ENCODE results near the gene HERPUD1. TPM values are rescaled to one million over a fixed set of nuclear protein-coding genes. Genes with fewer than 3 reads are reported as not detected.
A peak's percentile ranks its signal among the peaks of the same experiment; 100 is the strongest.
"Not testable (repeated sequence)": the region's sequence is repeated elsewhere in the genome, so short reads cannot be mapped to it uniquely, and the experiment has no call there.

HERPUD1 gene
- total RNA-seq, 2 donors from 2014 or later = 156 to 184 TPM

- no peak for ATAC-seq
- DNase-seq = peak in 1 of 2 donors; percentile 15
- intact Hi-C loops (cut with DNase I, micrococcal nuclease) = no loop called here
Measured at GRCh38 chr16:56987692-56988091, 55.8 kb downstream of the HERPUD1 start.

GRCh38 chr16:56988161-56988947, 56.4 kb downstream of the HERPUD1 start:
- ATAC-seq = no peak
- intact Hi-C loops (cut with DNase I, micrococcal nuclease) = no loop called here
- peak in 1 of 2 donors; percentile 29 for DNase-seq

- ATAC-seq = peak; percentile 72
Measured at GRCh38 chr16:56988948-56989945, 57.3 kb downstream of the HERPUD1 start, which contains the start of gene NLRC5. Gene NLRC5, plus strand, starts transcription at chr16:56989557. Its CDS starts 31,156 bp downstream, at chr16:57020713.

GRCh38 chr16:56989988-56990387, 58.0 kb downstream of the HERPUD1 start:
- intact Hi-C loops (cut with DNase I, micrococcal nuclease) = no loop called here
- DNase-seq = peak in 1 of 2 donors; percentile 21
- ATAC-seq = no peak

More at GRCh38 chr16:56988948-56989945, 57.3 kb downstream of the HERPUD1 start, which contains the start of gene NLRC5:
- intact Hi-C loops (cut with DNase I, micrococcal nuclease) = no loop called here
- peak; percentile 93 to 95 for DNase-seq

- intact Hi-C loops (cut with DNase I, micrococcal nuclease) = no loop called here
- DNase-seq (peak in 1 of 2 donors; percentile 26), ATAC-seq (no peak)
Measured at GRCh38 chr16:56990407-56991286, 58.7 kb downstream of the HERPUD1 start.

GRCh38 chr16:56992431-56992830, 60.5 kb downstream of the HERPUD1 start:
- DNase-seq; intact Hi-C loops (cut with DNase I, micrococcal nuclease); ATAC-seq: not testable (repeated sequence)

GRCh38 chr16:56993204-56993603, 61.3 kb downstream of the HERPUD1 start:
- ATAC-seq = no peak
- DNase-seq = no peak
- intact Hi-C loops (cut with DNase I, micrococcal nuclease) = no loop called here

GRCh38 chr16:56994311-56994710, 62.4 kb downstream of the HERPUD1 start:
- intact Hi-C loops (cut with DNase I, micrococcal nuclease) = no loop called here
- no peak for DNase-seq
- ATAC-seq = no peak

Small RNA genes within 50 kb of the gene (microRNA-seq; reads per million reads assigned to microRNA genes)
- gene MIR6863 = 0 reads per million in 2 donors

Other genes starting within 250 kb of the HERPUD1 start
- gene MT1X, start 249.7 kb upstream of the HERPUD1 start, total RNA-seq = 10 to 100 TPM; 29.5 to 63.4 TPM
- 10 to 100 TPM; 34.1 to 52.7 TPM for gene NUP93, start 202.0 kb upstream of the HERPUD1 start, total RNA-seq
- under 1 TPM in 1 of 2 donors, not detected in 1; 0.11 TPM for gene SLC12A3, start 66.9 kb upstream of the HERPUD1 start, total RNA-seq
- gene CETP, start 29.8 kb downstream of the HERPUD1 start, total RNA-seq = under 1 TPM in 1 of 2 donors, not detected in 1; 0.28 TPM
- gene NLRC5, start 57.4 kb downstream of the HERPUD1 start, total RNA-seq = 100 to 1,000 TPM in 1 of 2 donors, 10 to 100 TPM in 1; 57.7 to 125 TPM
- 10 to 100 TPM; 73.2 to 91.0 TPM for gene CPNE2, start 160.4 kb downstream of the HERPUD1 start, total RNA-seq

Measured in left colon (tissue), 2 donors.